Neural cell (in vitro differentiated cells): ENCODE data around the gene NOD1. TPM values are rescaled to one million over a fixed set of nuclear protein-coding genes. Genes with fewer than 3 reads are reported as not detected.

Experiments used
- H2AFZ ChIP-seq: fragments of 200-600, 300-800 bp; sonication (generic), shearing (Covaris generic); 2 replicates; pipeline ENCODE4 v1.6.0; 2014; ENCODE audit warnings: low read depth, mild to moderate bottlenecking, antibody characterized with exemption, low read length, moderate library complexity
- H3F3A ChIP-seq: fragments of 200-600 bp; shearing (Covaris generic); 2 replicates; pipeline ENCODE4 v1.6.1; 2016; ENCODE audit warnings: mild to moderate bottlenecking, moderate library complexity, mixed read lengths, antibody characterized with exemption, low read length; ENCODE audit not compliant: insufficient read depth, poor library complexity, severe bottlenecking
- H3K27ac ChIP-seq: fragments of 200-600, 300-800 bp; sonication (generic), shearing (Covaris generic); 2 replicates; pipeline ENCODE4 v1.5.1; 2014; ENCODE audit warnings: mild to moderate bottlenecking, low read length, moderate library complexity
- H3K27me3 ChIP-seq: fragments of 300-800, 200-600 bp; sonication (generic), shearing (Covaris generic); 2 replicates; pipeline ENCODE4 v1.6.0; 2014; ENCODE audit warnings: mild to moderate bottlenecking, low read depth, low read length, moderate library complexity; ENCODE audit not compliant: insufficient read depth
- H3K36me3 ChIP-seq: fragments of 300-800, 200-600 bp; sonication (generic), shearing (Covaris generic); 2 replicates; pipeline ENCODE4 v1.5.1; 2014; ENCODE audit warnings: mild to moderate bottlenecking, antibody characterized with exemption, low read length, moderate library complexity; ENCODE audit not compliant: insufficient read depth
- H3K4me2 ChIP-seq: fragments of 300-800, 200-600 bp; sonication (generic), shearing (Covaris generic); 2 replicates; pipeline ENCODE4 v1.6.0; 2014; ENCODE audit warnings: mild to moderate bottlenecking, low read length
- H3K4me3 ChIP-seq: fragments of 300-800, 200-600 bp; sonication (generic), shearing (Covaris generic); 2 replicates; pipeline ENCODE4 v1.5.1; 2014; ENCODE audit warnings: mild to moderate bottlenecking, low read length, moderate library complexity
- H3K79me2 ChIP-seq: fragments of 200-600 bp; shearing (Covaris generic); replicated peaks from 2 replicates; pipeline ENCODE4 v1.6.0; 2014; ENCODE audit warnings: mild to moderate bottlenecking, low read length, moderate library complexity; ENCODE audit not compliant: insufficient read depth
- H3K9ac ChIP-seq: fragments of 300-800, 200-600 bp; sonication (generic), shearing (Covaris generic); 2 replicates; pipeline ENCODE4 v1.6.1; 2016; ENCODE audit warnings: mild to moderate bottlenecking, low read length, mixed read lengths
- H3K9me2 ChIP-seq: fragments of 200-600 bp; shearing (Covaris generic); 2 replicates; pipeline ENCODE4 v1.6.1; 2016; ENCODE audit warnings: mild to moderate bottlenecking, low read length, mixed read lengths; ENCODE audit not compliant: insufficient read depth
- H3K9me3 ChIP-seq: fragments of 200-600, 300-800 bp; sonication (generic), shearing (Covaris generic); 2 replicates; pipeline ENCODE4 v1.6.1; 2016; ENCODE audit warnings: mild to moderate bottlenecking, mixed run types, low read length, moderate library complexity, mixed read lengths
- H4K20me1 ChIP-seq: fragments of 200-600 bp; shearing (Covaris generic); 2 replicates; pipeline ENCODE4 v1.6.1; 2016; ENCODE audit warnings: mild to moderate bottlenecking, mixed run types; ENCODE audit not compliant: insufficient read depth
- CTCF ChIP-seq: fragments of 450-650 bp; IDR thresholded peaks from 2 replicates; pipeline ENCODE4 v1.5.1; 2014; ENCODE audit warnings: antibody characterized with exemption, mild to moderate bottlenecking, moderate library complexity; ENCODE audit not compliant: poor library complexity, severe bottlenecking
- EP300 ChIP-seq: fragments of 450-650 bp; conservative IDR thresholded peaks from 2 replicates; pipeline ENCODE4 v1.6.1; 2014; ENCODE audit warnings: antibody characterized with exemption, mild to moderate bottlenecking, moderate library complexity; ENCODE audit not compliant: poor library complexity, severe bottlenecking
- EZH2 ChIP-seq: fragments of 200-600, 300-800 bp; shearing (Covaris generic), sonication (generic); IDR thresholded peaks from 2 replicates; pipeline ENCODE4 v1.6.1; 2014; ENCODE audit warnings: antibody characterized with exemption, low read length, borderline replicate concordance, mild to moderate bottlenecking; ENCODE audit not compliant: insufficient read depth, poor library complexity, severe bottlenecking
- MXI1 ChIP-seq: fragments of 450-650 bp; conservative IDR thresholded peaks from 2 replicates; pipeline ENCODE4 v1.6.1; 2014; ENCODE audit warnings: antibody characterized with exemption, mild to moderate bottlenecking; ENCODE audit not compliant: poor library complexity, severe bottlenecking
- POLR2AphosphoS5 ChIP-seq: IDR thresholded peaks from 2 replicates; pipeline ENCODE4 v1.6.1; 2012
- RAD21 ChIP-seq: fragments of 450-650 bp; conservative IDR thresholded peaks from 2 replicates; pipeline ENCODE4 v1.6.1; 2014; ENCODE audit warnings: antibody characterized with exemption, mild to moderate bottlenecking, moderate library complexity
- SMC3 ChIP-seq: fragments of 450-650 bp; conservative IDR thresholded peaks from 2 replicates; pipeline ENCODE4 v1.6.1; 2014; ENCODE audit warnings: antibody characterized with exemption, mild to moderate bottlenecking, moderate library complexity; ENCODE audit not compliant: poor library complexity
- TAF1 ChIP-seq: IDR thresholded peaks from 2 replicates; pipeline ENCODE4 v1.6.1; 2012; ENCODE audit warnings: low read depth
- polyA plus RNA-seq: library from polyadenylated mRNA; depleted of rRNA; stranded (reverse); fragments of >200 nt; gene quantifications from 2 replicates; pipeline ENCODE4 v1.2.3, GENCODE V29; 2014
- TF ChIP-seq, protein P1 (sequence below): IDR thresholded peaks from 2 replicates; pipeline ENCODE4 v1.6.1; 2012; ENCODE audit warnings: borderline replicate concordance

NOD1 gene
- polyA plus RNA-seq, 1 donor from 2014 or later, result 0.43 TPM

- H3K9ac ChIP-seq, result no peak overlapping the region
- H3K36me3 ChIP-seq, result no peaks in the 10 kb centered on the region
- H3K4me2 ChIP-seq, result no peak overlapping the region
- H3K4me3 ChIP-seq, result no peak overlapping the region
- H3K9me3 ChIP-seq, result no peaks in the 10 kb centered on the region
- no peaks in the 10 kb centered on the region for H4K20me1 ChIP-seq
- no peaks in the 10 kb centered on the region for H3F3A ChIP-seq
- no peak overlapping the region for H2AFZ ChIP-seq
- no peaks in the 10 kb centered on the region for H3K79me2 ChIP-seq
- no peak overlapping the region for H3K27ac ChIP-seq
- TF ChIP-seq MXI1 (no peak), EP300 (no peak), RAD21 (no peak), CTCF (no peak), SMC3 (no peak), POLR2AphosphoS5 (no peak), EZH2 (no peak), TAF1 (no peak)
- TF ChIP-seq, protein P1, sequence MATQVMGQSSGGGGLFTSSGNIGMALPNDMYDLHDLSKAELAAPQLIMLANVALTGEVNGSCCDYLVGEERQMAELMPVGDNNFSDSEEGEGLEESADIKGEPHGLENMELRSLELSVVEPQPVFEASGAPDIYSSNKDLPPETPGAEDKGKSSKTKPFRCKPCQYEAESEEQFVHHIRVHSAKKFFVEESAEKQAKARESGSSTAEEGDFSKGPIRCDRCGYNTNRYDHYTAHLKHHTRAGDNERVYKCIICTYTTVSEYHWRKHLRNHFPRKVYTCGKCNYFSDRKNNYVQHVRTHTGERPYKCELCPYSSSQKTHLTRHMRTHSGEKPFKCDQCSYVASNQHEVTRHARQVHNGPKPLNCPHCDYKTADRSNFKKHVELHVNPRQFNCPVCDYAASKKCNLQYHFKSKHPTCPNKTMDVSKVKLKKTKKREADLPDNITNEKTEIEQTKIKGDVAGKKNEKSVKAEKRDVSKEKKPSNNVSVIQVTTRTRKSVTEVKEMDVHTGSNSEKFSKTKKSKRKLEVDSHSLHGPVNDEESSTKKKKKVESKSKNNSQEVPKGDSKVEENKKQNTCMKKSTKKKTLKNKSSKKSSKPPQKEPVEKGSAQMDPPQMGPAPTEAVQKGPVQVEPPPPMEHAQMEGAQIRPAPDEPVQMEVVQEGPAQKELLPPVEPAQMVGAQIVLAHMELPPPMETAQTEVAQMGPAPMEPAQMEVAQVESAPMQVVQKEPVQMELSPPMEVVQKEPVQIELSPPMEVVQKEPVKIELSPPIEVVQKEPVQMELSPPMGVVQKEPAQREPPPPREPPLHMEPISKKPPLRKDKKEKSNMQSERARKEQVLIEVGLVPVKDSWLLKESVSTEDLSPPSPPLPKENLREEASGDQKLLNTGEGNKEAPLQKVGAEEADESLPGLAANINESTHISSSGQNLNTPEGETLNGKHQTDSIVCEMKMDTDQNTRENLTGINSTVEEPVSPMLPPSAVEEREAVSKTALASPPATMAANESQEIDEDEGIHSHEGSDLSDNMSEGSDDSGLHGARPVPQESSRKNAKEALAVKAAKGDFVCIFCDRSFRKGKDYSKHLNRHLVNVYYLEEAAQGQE, result no peak
- no peaks in the 10 kb centered on the region for H3K27me3 ChIP-seq
- no peaks in the 10 kb centered on the region for H3K9me2 ChIP-seq
Measured at GRCh38 chr7:30460246-30460633, 18.3 kb downstream of the NOD1 start.

DNA sequence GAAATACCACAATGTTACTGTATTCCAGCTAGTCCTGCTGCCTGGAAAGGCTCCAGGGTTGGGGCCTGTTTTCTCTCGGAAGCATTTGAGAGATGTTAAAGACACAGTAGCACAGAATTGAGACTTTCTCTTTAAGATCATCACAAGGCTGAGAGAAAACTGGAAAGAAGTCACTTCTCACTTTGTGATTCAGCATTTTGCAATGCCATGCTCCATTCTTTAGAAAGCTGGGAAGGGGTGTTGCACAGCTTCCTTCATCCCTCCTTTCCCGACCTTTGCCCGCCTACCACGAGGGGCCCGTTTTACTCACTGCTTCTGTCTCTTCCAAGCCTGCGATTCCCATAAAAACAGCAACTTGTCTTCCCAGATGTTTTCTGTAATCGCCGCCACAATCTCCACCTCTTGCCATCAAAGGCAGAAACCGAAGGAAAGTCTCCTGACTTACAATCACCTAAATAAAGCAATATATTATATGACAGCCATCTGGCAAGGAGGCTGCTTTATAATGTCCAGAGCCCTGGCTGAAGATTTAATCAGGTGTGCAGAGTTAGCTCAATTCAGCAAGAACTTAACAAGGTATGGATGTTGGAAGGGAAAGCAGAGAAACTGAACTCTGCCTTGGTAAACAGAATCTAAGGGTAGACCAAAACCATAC lies 18.9 kb downstream of the NOD1 start:
- H2AFZ ChIP-seq, result no peak overlapping the region
- no peaks in the 10 kb centered on the region for H3K9me3 ChIP-seq
- no peaks in the 10 kb centered on the region for H3F3A ChIP-seq
- no peaks in the 10 kb centered on the region for H4K20me1 ChIP-seq
- H3K4me3 ChIP-seq, result no peak overlapping the region
- TF ChIP-seq CTCF, result no peak
- no peak for TF ChIP-seq TAF1
- no peak for TF ChIP-seq MXI1
- no peak for TF ChIP-seq POLR2AphosphoS5
- TF ChIP-seq SMC3, result no peak
- TF ChIP-seq RAD21, result no peak
- no peak for TF ChIP-seq EZH2
- TF ChIP-seq, protein P1, result no peak
- TF ChIP-seq EP300, result no peak
- H3K27ac ChIP-seq, result no peak overlapping the region
- no peak overlapping the region for H3K9ac ChIP-seq
- no peaks in the 10 kb centered on the region for H3K36me3 ChIP-seq
- no peaks in the 10 kb centered on the region for H3K79me2 ChIP-seq
- H3K27me3 ChIP-seq, result no peaks in the 10 kb centered on the region
- no peak overlapping the region for H3K4me2 ChIP-seq
- no peaks in the 10 kb centered on the region for H3K9me2 ChIP-seq
